ENCODE results near the gene IRF7. TPM values are rescaled to one million over a fixed set of nuclear protein-coding genes. Genes with fewer than 3 reads are reported as not detected.

IRF7 gene
- total and polyA plus RNA-seq, 2 donors (not counting 3 experiments of a cell fraction or from before 2014, with no cell fraction given) = 12.6 to 14.7 TPM

GRCh38 chr11:618856-619627, 3.3 kb upstream of the IRF7 start:
- Histone ChIP-seq H3K27me3 (ENCODE audit: control insufficient read depth in 2 of 2, insufficient read depth in 2 of 2, low read length in 2 of 2) (no peaks in the 10 kb centered on the region), H3K4me1 (ENCODE audit: control insufficient read depth, extremely low read depth, insufficient read depth, low read length) (peaks cover 6% of the 10 kb centered on the region), H2AFZ (ENCODE audit: low read depth, low read length) (no peak overlapping the region), H3K4me2 (ENCODE audit: insufficient read depth, low read length) (no peak overlapping the region), H3K79me2 (ENCODE audit: control insufficient read depth, insufficient read depth, low read length) (no peaks in the 10 kb centered on the region), H3K9me1 (replicated peaks; ENCODE audit: control insufficient read depth, extremely low read depth, insufficient read depth, low read length) (no peaks in the 10 kb centered on the region), H3K4me3 (replicated peaks in 1 of 3; ENCODE audit: insufficient read depth in 1 of 3, low read depth in 1 of 3, low read length in 3 of 3) (no peak overlapping the region), H3K9ac (replicated peaks; ENCODE audit: extremely low read depth, insufficient read depth, low read length) (no peak overlapping the region), H4K20me1 (replicated peaks; ENCODE audit: control insufficient read depth, extremely low read depth, insufficient read depth, low read length) (no peaks in the 10 kb centered on the region), H3K9me3 (replicated peaks; ENCODE audit: control insufficient read depth, insufficient read depth, low read length) (no peaks in the 10 kb centered on the region), H3K27ac (ENCODE audit: insufficient read depth, low read depth, low read length) (no peak overlapping the region), H3K36me3 (ENCODE audit: control insufficient read depth in 2 of 2, extremely low read depth in 1 of 2, insufficient read depth in 2 of 2, low read length in 2 of 2) (peaks cover 0 to 3% of the 10 kb centered on the region in 2 experiments)
- ChIA-PET CTCF (no interaction called here), POLR2A (no interaction called here)
- intact Hi-C loops (cut with micrococcal nuclease) (no loop called here), dilution Hi-C loops (cut with MboI; ENCODE audit: extremely low pct_ligation_motif_present, low sequenced_read_pairs) (no loop called here)
- TF ChIP-seq GATA2 (IDR thresholded peaks at IDR 0.05; ENCODE audit: insufficient read depth, insufficient read length, low read depth, low read length) (no peak), MAX (IDR thresholded peaks at IDR 0.05; ENCODE audit: insufficient read depth, insufficient read length) (no peak), POLR2A (IDR thresholded peaks at IDR 0.05; ENCODE audit: low read depth, low read length) (no peak), JUN (IDR thresholded peaks at IDR 0.05; ENCODE audit: borderline replicate concordance, insufficient read depth, insufficient read length, low read depth) (no peak), POLR2AphosphoS5 (IDR thresholded peaks at IDR 0.05; ENCODE audit: insufficient read depth, low read depth, low read length) (no peak), FOS (IDR thresholded peaks at IDR 0.05; ENCODE audit: borderline replicate concordance, insufficient read depth, low read length) (no peak), CTCF (IDR thresholded peaks at IDR 0.05; ENCODE audit: extremely low read depth in 1 of 2, insufficient read depth in 1 of 2, low read depth in 1 of 2, low read length in 2 of 2) (no peak), MYC (IDR thresholded peaks at IDR 0.05; ENCODE audit: low read depth, low read length) (no peak), EZH2 (IDR thresholded peaks at IDR 0.05; ENCODE audit: borderline replicate concordance, low read depth, low read length, severe bottlenecking) (no peak)
- FAIRE-seq = no peak
- DNase-seq (ENCODE audit: low read depth, low spot score) = no peak
- BruUV-seq (replicated peaks) = no TSS peak
